ENCODE data around the gene CCDC201.
A peak's percentile ranks its signal among the peaks of the same experiment; 100 is the strongest.

Gene CCDC201

GRCh38 chr7:45874408-45875131 is 1.7 kb upstream of the CCDC201 start:
- TF ChIP-seq MYC (IDR thresholded peaks at IDR 0.05; ENCODE audit: low read depth, low read length) (no peak), POLR2A (IDR thresholded peaks at IDR 0.05; ENCODE audit: extremely low read depth, insufficient read length) (no peak)
- TF ChIP-seq, protein P1, sequence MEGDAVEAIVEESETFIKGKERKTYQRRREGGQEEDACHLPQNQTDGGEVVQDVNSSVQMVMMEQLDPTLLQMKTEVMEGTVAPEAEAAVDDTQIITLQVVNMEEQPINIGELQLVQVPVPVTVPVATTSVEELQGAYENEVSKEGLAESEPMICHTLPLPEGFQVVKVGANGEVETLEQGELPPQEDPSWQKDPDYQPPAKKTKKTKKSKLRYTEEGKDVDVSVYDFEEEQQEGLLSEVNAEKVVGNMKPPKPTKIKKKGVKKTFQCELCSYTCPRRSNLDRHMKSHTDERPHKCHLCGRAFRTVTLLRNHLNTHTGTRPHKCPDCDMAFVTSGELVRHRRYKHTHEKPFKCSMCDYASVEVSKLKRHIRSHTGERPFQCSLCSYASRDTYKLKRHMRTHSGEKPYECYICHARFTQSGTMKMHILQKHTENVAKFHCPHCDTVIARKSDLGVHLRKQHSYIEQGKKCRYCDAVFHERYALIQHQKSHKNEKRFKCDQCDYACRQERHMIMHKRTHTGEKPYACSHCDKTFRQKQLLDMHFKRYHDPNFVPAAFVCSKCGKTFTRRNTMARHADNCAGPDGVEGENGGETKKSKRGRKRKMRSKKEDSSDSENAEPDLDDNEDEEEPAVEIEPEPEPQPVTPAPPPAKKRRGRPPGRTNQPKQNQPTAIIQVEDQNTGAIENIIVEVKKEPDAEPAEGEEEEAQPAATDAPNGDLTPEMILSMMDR (IDR thresholded peaks at IDR 0.05; ENCODE audit: low read depth, low read length) = no peak
- TF ChIP-seq, protein P2, sequence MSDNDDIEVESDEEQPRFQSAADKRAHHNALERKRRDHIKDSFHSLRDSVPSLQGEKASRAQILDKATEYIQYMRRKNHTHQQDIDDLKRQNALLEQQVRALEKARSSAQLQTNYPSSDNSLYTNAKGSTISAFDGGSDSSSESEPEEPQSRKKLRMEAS (IDR thresholded peaks at IDR 0.05; ENCODE audit: low read depth, low read length) = no peak
- no peak overlapping the region for H3K4me3 ChIP-seq (ENCODE audit: low read depth, low read length)
- DNase-seq (ENCODE audit: low read depth) = no peak

- no peak overlapping the region for H3K4me3 ChIP-seq (ENCODE audit: low read depth, low read length)
- no peak for DNase-seq (ENCODE audit: low read depth)
- TF ChIP-seq MYC (IDR thresholded peaks at IDR 0.05; ENCODE audit: low read depth, low read length) (no peak), POLR2A (IDR thresholded peaks at IDR 0.05; ENCODE audit: extremely low read depth, insufficient read length) (no peak)
- TF ChIP-seq, protein P2 (IDR thresholded peaks at IDR 0.05; ENCODE audit: low read depth, low read length) = no peak
- TF ChIP-seq, protein P1 (IDR thresholded peaks at IDR 0.05; ENCODE audit: low read depth, low read length) = no peak
Observed at GRCh38 chr7:45873355-45873754, 473 bp upstream of the CCDC201 start.

DNA sequence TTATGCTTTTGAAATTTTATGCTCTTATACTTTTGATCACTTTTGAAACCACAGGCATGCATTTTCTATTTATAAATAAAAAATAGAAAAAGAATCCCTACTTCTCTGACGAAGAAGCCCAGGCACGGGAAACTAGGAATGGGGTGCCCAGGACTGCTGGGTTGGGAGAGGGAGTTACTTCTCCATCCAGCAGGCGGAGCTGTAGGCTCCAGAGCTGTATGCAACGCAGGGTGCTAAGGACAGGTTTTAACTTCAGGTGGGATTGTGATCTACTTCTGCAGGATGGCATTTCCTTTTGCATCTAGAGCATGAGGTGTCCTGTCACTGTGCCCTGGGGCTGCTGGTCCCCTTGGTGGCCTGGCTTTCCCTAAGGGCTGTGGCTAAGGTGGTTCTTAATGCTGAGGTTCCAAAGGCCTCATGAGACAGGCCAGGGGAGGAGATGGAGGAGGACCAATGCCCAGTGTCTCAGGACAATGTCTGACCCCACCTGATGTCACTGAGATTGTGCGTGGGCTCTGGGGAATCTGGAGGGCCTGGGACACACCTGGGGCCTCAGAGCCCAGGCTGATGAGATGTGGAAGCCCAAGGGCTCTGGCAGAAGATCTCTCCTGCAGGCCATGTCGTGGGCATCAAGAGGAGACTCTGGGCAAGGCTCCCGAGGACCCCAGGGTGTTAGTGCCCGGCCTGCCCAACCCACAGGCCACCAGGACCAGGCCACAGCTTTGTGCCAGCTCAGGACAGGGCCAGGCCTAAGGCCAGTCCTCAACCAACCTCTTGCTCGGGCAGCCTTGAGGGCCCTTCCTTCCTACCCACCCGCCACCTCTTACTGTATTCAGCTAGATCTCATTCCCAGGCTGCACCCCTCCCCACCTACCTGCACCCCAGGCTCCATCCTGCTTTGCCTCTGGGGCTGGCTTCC is 507 bp downstream of the CCDC201 start:
- TF ChIP-seq POLR2A (IDR thresholded peaks at IDR 0.05; ENCODE audit: extremely low read depth, insufficient read length) = no peak
- TF ChIP-seq, protein P2 (IDR thresholded peaks at IDR 0.05; ENCODE audit: low read depth, low read length) = no peak
- TF ChIP-seq, protein P1 (IDR thresholded peaks at IDR 0.05; ENCODE audit: low read depth, low read length) = peak; percentile 71
- H3K4me3 ChIP-seq (ENCODE audit: low read depth, low read length) = no peak overlapping the region
- DNase-seq (ENCODE audit: low read depth) = no peak

GRCh38 chr7:45869426-45869825 is 3.5 kb downstream of the CCDC201 start:
- DNase-seq (ENCODE audit: low read depth) = no peak
- H3K4me3 ChIP-seq (ENCODE audit: low read depth, low read length) = no peak overlapping the region
- TF ChIP-seq, protein P1 (IDR thresholded peaks at IDR 0.05; ENCODE audit: low read depth, low read length) = no peak
- no peak for TF ChIP-seq POLR2A (IDR thresholded peaks at IDR 0.05; ENCODE audit: extremely low read depth, insufficient read length)
- TF ChIP-seq MYC (IDR thresholded peaks at IDR 0.05; ENCODE audit: low read depth, low read length) = no peak
- TF ChIP-seq, protein P2 (IDR thresholded peaks at IDR 0.05; ENCODE audit: low read depth, low read length) = no peak

DNA sequence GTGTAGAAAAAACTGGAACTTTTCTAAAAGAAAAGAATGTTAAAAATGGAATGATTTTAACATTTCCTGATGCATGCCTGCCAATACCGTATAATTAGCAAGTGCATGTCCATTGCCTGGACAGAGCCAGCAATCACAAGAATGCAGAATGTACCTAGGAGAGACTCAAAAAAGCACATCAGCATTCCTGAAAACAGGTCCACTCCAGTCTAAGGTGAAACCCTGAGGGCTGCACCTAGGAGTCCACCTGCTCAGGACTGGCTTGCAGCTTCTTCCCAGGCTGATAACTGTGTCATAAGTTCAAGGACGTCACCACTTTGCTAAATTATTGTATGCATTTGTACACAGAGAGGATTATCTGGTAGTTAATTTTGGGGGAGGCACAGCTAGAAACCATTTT is 5.4 kb downstream of the CCDC201 start:
- DNase-seq (ENCODE audit: low read depth) = no peak
- TF ChIP-seq POLR2A (IDR thresholded peaks at IDR 0.05; ENCODE audit: extremely low read depth, insufficient read length) (no peak), MYC (IDR thresholded peaks at IDR 0.05; ENCODE audit: low read depth, low read length) (no peak)
- TF ChIP-seq, protein P2 (IDR thresholded peaks at IDR 0.05; ENCODE audit: low read depth, low read length) = no peak
- TF ChIP-seq, protein P1 (IDR thresholded peaks at IDR 0.05; ENCODE audit: low read depth, low read length) = no peak
- no peak overlapping the region for H3K4me3 ChIP-seq (ENCODE audit: low read depth, low read length)
